Fibroblast of pulmonary artery (primary cell): Measurements from ENCODE around the gene SLC4A3.

Experiments used
- DNase-seq: peaks from one replicate; pipeline ENCODE4 v3.0.0-alpha.2; 2010; ENCODE audit warnings: low read depth
- H3K4me3 ChIP-seq: replicated peaks from 2 replicates; pipeline ENCODE4 v1.5.1; 2011; ENCODE audit warnings: low read depth, mild to moderate bottlenecking, control low read depth, low read length, moderate library complexity
- CTCF ChIP-seq: IDR thresholded peaks from 2 replicates; pipeline ENCODE4 v1.5.1; 2011; ENCODE audit warnings: mild to moderate bottlenecking, control low read depth, low read length, inconsistent platforms; ENCODE audit errors: missing control alignments

SLC4A3 gene

DNA sequence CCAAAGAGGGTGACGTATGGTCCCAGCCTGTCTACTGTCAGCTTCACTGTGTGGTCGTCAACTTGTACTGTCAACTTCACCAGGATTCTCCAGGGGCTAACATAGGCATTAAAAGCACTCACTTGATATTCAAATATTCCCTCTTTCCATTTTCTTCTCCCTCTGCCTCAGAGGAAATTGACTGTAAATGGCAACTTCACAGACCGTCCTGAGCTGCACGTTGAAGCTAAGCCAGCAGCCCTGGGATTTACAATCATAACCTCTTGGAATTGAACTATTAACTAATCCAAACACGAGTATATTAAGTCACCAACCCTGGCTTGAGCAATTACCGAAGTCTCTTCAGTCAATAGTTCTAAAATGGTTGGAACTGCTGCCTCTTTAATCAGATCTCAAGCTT lies 38.5 kb downstream of the SLC4A3 start:
- TF ChIP-seq CTCF, result no peak
- H3K4me3 ChIP-seq, result no peak overlapping the region
- DNase-seq, result no peak

- H3K4me3 ChIP-seq, result no peak overlapping the region
- no peak for TF ChIP-seq CTCF
- DNase-seq, result no peak
Observed at GRCh38 chr2:219668316-219668715, 40.9 kb downstream of the SLC4A3 start.

DNA sequence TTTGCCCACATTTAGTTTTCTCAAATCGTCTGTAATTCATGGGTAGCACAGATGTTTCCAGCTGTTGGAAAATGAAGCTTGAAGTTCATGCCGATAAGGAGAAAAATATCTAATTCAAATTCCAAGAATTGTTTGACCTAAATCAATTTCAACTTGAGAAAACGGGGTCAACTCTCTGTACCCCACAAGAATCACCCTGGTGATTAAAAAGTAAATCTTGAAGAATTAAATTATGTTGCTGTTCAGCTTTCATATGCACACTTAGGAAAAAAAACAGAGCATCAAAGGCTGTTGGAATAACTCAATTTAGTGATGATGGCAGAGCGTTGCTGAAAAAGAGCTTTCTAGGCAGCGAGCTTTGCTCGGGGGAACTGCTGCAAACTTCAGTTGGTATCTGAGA lies 43.0 kb downstream of the SLC4A3 start:
- no peak for DNase-seq
- no peak overlapping the region for H3K4me3 ChIP-seq
- no peak for TF ChIP-seq CTCF

DNA sequence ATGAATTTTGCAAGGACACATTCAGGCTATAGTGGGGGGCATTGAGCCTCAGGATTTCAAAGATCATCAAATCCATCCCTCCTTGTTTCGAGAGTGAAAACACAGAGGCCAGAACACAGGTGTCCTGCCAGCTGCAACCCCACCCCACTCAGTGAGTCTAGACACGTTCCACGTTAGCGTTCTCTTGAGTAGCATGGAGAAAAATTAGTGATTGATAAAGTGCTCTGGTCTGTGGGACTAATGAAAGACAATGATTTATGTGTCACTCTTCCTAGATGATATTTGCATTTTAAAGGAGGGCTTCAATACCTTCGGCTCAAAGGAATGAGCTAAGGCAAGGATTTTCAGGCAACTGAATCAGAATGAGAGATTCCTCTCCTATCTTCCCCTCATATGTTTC lies 43.8 kb downstream of the SLC4A3 start:
- no peak for DNase-seq
- no peak overlapping the region for H3K4me3 ChIP-seq
- TF ChIP-seq CTCF, result no peak

DNA sequence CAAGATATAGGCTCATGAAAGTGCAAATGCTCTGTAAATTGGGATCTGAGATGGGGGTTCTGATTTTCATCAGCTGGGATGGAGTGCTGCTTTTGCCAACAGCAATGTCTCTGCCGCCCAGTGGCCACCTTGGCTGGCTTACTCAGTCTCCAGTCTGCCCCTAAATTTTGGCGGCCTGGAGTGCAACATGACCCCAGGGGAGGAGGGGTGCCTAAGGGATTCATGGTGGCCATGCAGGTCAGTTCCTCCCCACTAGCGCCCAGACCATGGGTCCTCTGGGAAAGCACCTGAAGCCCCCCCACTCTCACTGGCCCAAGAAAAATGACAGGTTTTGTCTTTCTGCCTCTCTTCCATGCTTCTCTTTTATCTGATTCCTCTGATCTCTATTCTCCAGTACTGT lies 45.0 kb downstream of the SLC4A3 start:
- no peak for TF ChIP-seq CTCF
- DNase-seq, result no peak
- H3K4me3 ChIP-seq, result no peak overlapping the region

DNA sequence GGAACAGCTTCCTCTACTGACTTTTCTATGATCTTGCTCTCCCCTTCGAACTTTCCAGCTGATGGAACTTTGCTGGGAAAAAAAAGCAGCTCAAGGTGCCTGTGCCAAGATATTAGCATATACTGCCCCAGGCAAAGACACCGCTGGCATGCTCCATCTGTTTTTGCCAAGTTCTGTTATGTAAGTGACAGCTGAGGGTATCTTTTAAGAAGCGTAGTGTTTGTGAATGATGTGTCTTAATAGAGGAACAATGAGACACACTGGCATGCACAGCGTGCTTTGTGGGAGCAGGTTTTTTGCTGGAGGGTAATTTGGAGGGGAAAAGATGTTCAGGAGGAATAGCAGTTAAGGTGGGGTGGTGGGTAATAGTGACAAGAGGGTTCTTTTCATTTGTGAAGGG lies 47.8 kb downstream of the SLC4A3 start:
- no peak overlapping the region for H3K4me3 ChIP-seq
- no peak for TF ChIP-seq CTCF
- no peak for DNase-seq

DNA sequence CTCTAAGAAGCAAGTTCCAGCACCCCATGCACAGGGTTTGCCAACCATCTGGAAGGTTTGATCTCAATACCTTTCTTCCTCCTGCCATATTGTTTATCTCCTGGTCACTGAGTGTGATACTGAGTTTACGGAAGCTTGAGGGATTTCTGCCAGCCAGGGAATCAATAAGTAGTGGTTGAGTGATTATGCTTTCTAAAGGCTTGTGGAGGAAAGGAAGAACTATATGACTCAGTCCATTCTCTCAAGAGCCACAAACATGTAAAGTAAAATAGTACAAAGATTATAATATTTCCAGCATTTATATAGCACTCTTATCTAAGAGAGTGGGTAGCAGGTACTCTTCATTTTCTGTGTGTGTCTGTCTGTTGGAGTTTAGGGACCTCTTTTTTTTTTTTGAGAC lies 49.2 kb downstream of the SLC4A3 start:
- no peak overlapping the region for H3K4me3 ChIP-seq
- no peak for TF ChIP-seq CTCF
- no peak for DNase-seq
